Activated B cell treated with CpG ODN at 0.5 μM for 24 hours (primary cell): Measurements from ENCODE around the gene IL1RAP. TPM values are rescaled to one million over a fixed set of nuclear protein-coding genes. Genes with fewer than 3 reads are reported as not detected.

Experiments
- ATAC-seq: fragments of 200-7000 bp; cut with Tn5 transposase; one replicate; pipeline ENCODE4 v1.10.0; 2021; ENCODE audit warnings: low read depth, mild to moderate bottlenecking, moderate library complexity
- CTCF ChIA-PET: fragments of 350-600 bp; sonication (Branson Sonifier 250); formaldehyde crosslinking; loops from one replicate; lab custom pipeline; 2021; ENCODE audit warnings: antibody characterized with exemption; lab: Charles Lee
- POLR2A ChIA-PET: fragments of 350-600 bp; sonication (Branson Sonifier 250); formaldehyde crosslinking; loops from one replicate; lab custom pipeline; 2021; ENCODE audit warnings: antibody characterized with exemption; lab: Charles Lee
- DNase-seq: peaks from one replicate; pipeline ENCODE4 v3.0.0; 2022
- H3K27ac Mint-ChIP-seq: one replicate; pipeline ENCODE4 v1.8.0; 2020; ENCODE audit warnings: mixed read lengths
- H3K27me3 Mint-ChIP-seq: one replicate; pipeline ENCODE4 v1.8.0; 2021; ENCODE audit warnings: mixed read lengths
- H3K36me3 Mint-ChIP-seq: one replicate; pipeline ENCODE4 v1.8.0; 2021; ENCODE audit warnings: low read depth, mixed read lengths
- H3K4me1 Mint-ChIP-seq: one replicate; pipeline ENCODE4 v1.8.0; 2021; ENCODE audit warnings: mixed read lengths
- H3K4me3 Mint-ChIP-seq: one replicate; pipeline ENCODE4 v1.8.0; 2020; ENCODE audit warnings: mild to moderate bottlenecking, mixed read lengths
- H3K9me3 Mint-ChIP-seq: one replicate; pipeline ENCODE4 v1.8.0; 2020; ENCODE audit warnings: mixed read lengths
- intact Hi-C: fragments of 100-400 bp; cut with micrococcal nuclease; formaldehyde crosslinking; loops from one replicate; pipeline ENCODE4 v1.15.1; 2024
- total RNA-seq: library from RNA; stranded (reverse); gene quantifications from 2 replicates; pipeline ENCODE4 v1.2.3, GENCODE V29; 2022
- TF ChIP-seq, protein P1 (sequence below): fragments of 200-600 bp; IDR thresholded peaks from one replicate; pipeline ENCODE4 v1.8.0; 2022; ENCODE audit warnings: antibody characterized with exemption, mild to moderate bottlenecking

Gene IL1RAP
- total RNA-seq, 1 donor from 2014 or later: 6.3 TPM

DNA sequence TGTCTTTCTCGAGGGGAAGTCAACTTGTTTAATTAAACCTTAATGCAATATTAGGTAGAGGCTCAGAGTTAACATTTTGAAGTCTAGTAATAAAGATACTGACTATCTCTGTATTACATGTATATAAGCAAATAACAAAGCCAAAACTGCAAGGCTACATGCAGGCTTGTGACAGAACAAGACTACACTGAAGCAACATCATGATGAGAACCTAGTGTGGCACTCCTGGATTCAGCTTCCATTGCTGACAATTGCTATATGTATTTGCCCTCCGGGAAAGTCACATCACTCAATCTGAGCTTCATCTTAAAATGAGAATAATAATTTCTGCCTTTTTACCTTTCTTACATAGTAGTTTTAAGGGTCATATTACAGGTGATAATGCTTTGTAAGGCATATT, 15.6 kb upstream of the IL1RAP start:
- Mint-ChIP-seq H3K27ac (no peak overlapping the region), H3K27me3 (peaks cover 21% of the 10 kb centered on the region), H3K4me3 (no peak overlapping the region), H3K4me1 (peaks cover 3% of the 10 kb centered on the region), H3K36me3 (no peaks in the 10 kb centered on the region), H3K9me3 (no peaks in the 10 kb centered on the region)
- ChIA-PET CTCF (no interaction called here), POLR2A (no interaction called here)
- no peak for DNase-seq
- TF ChIP-seq, protein P1, sequence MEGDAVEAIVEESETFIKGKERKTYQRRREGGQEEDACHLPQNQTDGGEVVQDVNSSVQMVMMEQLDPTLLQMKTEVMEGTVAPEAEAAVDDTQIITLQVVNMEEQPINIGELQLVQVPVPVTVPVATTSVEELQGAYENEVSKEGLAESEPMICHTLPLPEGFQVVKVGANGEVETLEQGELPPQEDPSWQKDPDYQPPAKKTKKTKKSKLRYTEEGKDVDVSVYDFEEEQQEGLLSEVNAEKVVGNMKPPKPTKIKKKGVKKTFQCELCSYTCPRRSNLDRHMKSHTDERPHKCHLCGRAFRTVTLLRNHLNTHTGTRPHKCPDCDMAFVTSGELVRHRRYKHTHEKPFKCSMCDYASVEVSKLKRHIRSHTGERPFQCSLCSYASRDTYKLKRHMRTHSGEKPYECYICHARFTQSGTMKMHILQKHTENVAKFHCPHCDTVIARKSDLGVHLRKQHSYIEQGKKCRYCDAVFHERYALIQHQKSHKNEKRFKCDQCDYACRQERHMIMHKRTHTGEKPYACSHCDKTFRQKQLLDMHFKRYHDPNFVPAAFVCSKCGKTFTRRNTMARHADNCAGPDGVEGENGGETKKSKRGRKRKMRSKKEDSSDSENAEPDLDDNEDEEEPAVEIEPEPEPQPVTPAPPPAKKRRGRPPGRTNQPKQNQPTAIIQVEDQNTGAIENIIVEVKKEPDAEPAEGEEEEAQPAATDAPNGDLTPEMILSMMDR: no peak
- intact Hi-C loops: no loop called here
- ATAC-seq: no peak

DNA sequence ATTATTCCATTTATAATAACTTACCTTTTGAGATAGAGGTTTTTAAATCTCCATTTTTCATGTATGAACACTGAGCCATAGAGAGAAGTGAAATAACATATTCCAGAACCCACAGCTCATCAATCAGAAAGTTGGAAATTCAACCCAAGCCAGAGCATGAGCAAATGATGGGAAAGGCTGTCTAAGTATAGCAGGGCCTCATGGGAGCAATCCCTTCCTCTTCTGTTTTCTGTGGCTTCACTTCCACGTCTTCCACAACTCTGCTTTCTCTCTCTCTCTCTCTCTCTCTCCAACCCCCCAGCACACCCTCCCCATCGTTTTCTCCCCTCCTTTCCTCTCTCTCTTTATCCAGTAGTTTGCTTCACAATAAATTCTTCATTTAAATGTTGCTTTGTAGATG, 14.8 kb upstream of the IL1RAP start:
- TF ChIP-seq, protein P1: no peak
- intact Hi-C loops: no loop called here
- no peaks in the 10 kb centered on the region for H3K36me3 Mint-ChIP-seq
- no peak overlapping the region for H3K27ac Mint-ChIP-seq
- no peak overlapping the region for H3K4me3 Mint-ChIP-seq
- ChIA-PET POLR2A (no interaction called here), CTCF (interaction anchor here (1.4 kb wide), 1 partner anchor 15 kb away, joined by 3 read pairs; the partner anchor contains the start of gene IL1RAP)
- no peaks in the 10 kb centered on the region for H3K9me3 Mint-ChIP-seq
- ATAC-seq: no peak
- H3K27me3 Mint-ChIP-seq: peaks cover 20% of the 10 kb centered on the region
- peaks cover 3% of the 10 kb centered on the region for H3K4me1 Mint-ChIP-seq
- no peak for DNase-seq

DNA sequence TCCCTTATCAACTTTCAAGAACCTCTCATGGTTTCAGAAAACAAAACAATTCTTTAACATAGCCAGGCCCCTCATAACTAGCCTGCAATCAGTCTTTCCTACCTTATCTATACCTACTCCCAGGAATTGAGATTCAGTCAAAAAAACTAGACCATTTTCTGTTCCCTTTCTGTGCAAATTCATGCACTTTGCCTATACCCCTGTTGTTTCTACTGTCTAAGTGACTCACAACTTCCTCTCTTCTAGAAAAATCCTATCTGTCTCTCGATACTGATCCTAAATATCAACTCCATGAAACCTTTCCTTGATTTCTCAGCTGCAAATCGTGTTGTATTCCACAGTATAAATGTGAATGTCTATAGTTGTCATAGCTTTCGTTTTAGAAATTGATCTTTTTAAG, 10.9 kb upstream of the IL1RAP start:
- no peak for ATAC-seq
- Mint-ChIP-seq H3K4me1 (no peaks in the 10 kb centered on the region), H3K9me3 (no peaks in the 10 kb centered on the region), H3K27ac (no peak overlapping the region), H3K36me3 (no peaks in the 10 kb centered on the region), H3K4me3 (no peak overlapping the region), H3K27me3 (peaks cover 29% of the 10 kb centered on the region)
- ChIA-PET POLR2A (no interaction called here), CTCF (no interaction called here)
- intact Hi-C loops: no loop called here
- DNase-seq: no peak
- TF ChIP-seq, protein P1: no peak

DNA sequence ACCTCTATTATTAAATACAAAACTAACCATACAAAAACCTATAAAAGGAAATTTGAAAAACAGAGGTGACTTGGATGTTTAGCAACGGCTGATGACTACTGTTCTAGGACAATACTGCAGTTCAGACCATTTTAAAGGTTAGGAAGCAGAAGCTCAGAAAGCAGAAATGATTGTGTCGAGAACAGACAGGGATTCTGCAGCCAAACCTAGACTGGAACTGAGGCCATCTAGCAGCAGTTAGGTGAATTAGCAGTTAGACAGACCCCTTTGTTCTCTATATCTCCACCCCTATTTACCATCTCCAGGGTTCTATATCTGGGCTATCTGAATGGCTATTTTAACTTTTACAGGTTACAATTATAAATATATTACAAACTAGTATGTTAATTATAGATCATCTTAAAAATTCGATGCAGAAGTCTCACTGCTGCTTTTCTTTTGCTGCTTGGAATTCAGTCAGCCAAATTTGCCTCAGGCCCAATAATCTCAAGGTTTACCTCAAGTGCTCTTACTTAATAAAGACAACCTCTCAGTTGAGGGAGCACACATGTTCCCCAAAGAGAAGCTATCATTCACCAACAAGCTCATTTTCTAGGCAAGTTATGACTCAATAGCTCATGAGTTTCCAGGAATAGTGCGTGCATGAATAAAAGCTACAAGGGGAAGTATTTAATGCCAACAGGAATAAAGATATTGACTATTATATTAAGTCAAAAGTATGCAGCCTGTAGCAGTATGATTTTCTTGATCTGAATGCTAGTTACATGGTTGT, 9.3 kb upstream of the IL1RAP start:
- H3K27ac Mint-ChIP-seq: no peak overlapping the region
- no peaks in the 10 kb centered on the region for H3K36me3 Mint-ChIP-seq
- TF ChIP-seq, protein P1: no peak
- intact Hi-C loops: no loop called here
- DNase-seq (no peak), ATAC-seq (no peak)
- no peaks in the 10 kb centered on the region for H3K4me1 Mint-ChIP-seq
- CTCF ChIA-PET: no interaction called here
- H3K4me3 Mint-ChIP-seq: no peak overlapping the region
- H3K9me3 Mint-ChIP-seq: no peaks in the 10 kb centered on the region
- H3K27me3 Mint-ChIP-seq: peaks cover 26% of the 10 kb centered on the region
- POLR2A ChIA-PET: no interaction called here

DNA sequence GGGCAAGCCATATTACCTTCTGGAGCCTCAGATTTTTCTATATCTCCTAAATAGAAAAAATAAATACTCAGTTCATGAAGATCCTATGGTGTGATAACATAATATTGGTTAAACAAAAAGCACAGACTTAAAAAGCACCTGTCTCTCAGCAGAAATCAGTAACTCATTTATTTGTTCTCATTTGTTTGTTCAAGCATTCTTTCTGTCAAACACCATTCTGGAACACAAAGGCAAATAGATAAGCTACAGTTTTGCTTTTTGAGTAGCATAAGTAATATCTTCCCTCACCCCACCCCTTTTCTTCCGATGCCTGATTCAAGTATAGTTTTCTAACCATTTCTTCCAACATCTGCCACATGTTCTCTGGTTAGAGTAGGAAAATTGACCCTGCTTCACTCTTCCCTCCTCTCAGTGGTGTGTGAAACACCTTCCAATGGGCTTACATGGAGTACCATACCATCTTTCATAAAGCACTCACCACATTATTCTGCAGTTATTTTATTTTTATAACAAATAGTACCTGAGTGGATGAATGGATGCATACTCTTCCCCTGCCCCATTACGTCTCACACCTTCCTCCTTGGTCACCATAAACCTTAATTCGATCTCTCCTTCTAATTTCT, 8.4 kb upstream of the IL1RAP start:
- Mint-ChIP-seq H3K36me3 (no peaks in the 10 kb centered on the region), H3K27ac (no peak overlapping the region), H3K4me3 (no peak overlapping the region), H3K27me3 (peaks cover 28% of the 10 kb centered on the region), H3K9me3 (no peaks in the 10 kb centered on the region), H3K4me1 (no peaks in the 10 kb centered on the region)
- ATAC-seq (no peak), DNase-seq (no peak)
- ChIA-PET CTCF (no interaction called here), POLR2A (no interaction called here)
- intact Hi-C loops: no loop called here
- TF ChIP-seq, protein P1: no peak
